ENCODE data around the gene TSPAN8.
"Not testable (repeated sequence)": the region's sequence is repeated elsewhere in the genome, so short reads cannot be mapped to it uniquely, and the experiment has no call there.

TSPAN8 gene

DNA sequence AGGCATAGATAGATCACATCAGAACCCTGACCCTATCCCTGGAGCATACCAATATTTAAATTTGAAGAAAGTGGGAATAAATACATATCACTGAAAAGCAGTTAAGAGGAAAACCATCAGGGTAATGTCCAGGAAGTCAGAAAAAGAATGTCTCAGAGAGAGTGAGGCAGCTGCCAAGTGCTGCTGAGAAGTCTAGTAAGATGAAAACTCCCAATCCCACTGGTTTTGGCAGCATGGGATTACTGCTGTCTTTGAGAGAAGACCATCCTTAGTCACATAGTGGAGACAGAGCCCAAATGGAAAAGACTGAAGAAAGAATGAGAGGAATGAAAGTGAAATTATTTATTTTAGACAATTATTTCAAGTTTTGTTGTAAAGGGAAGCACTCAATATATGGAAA lies 11.5 kb upstream of the TSPAN8 start:
- no peak overlapping the region for H3K4me3 ChIP-seq
- H3K36me3 ChIP-seq (ENCODE audit: insufficient read depth, low read length): no peaks in the 10 kb centered on the region
- TF ChIP-seq POLR2AphosphoS5 (IDR thresholded peaks at IDR 0.05; ENCODE audit: borderline replicate concordance, low read depth, low read length): no peak
- TF ChIP-seq FOXP2 (optimal IDR thresholded peaks at IDR 0.05; ENCODE audit: control extremely low read depth, extremely low read length, insufficient read depth): no peak
- TF ChIP-seq EZH2 (IDR thresholded peaks at IDR 0.05): no peak
- H3K9ac ChIP-seq (ENCODE audit: insufficient read length): no peak overlapping the region
- no peak overlapping the region for H3K27ac ChIP-seq
- no peaks in the 10 kb centered on the region for H3K9me3 ChIP-seq (ENCODE audit: low read depth, low read length)
- no peak for DNase-seq (ENCODE audit: low read depth, low spot score)

- no peaks in the 10 kb centered on the region for H3K9me3 ChIP-seq (ENCODE audit: low read depth, low read length)
These were observed 9.2 kb upstream of the TSPAN8 start for GRCh38 chr12:71166862-71167496.

GRCh38 chr12:71166280-71166679 lies 8.5 kb upstream of the TSPAN8 start:
- H3K27ac ChIP-seq: no peak overlapping the region
- H3K9ac ChIP-seq (ENCODE audit: insufficient read length): no peak overlapping the region
- TF ChIP-seq POLR2AphosphoS5 (IDR thresholded peaks at IDR 0.05; ENCODE audit: borderline replicate concordance, low read depth, low read length): no peak
- no peak overlapping the region for H3K4me3 ChIP-seq
- no peak for DNase-seq (ENCODE audit: low read depth, low spot score)
- no peaks in the 10 kb centered on the region for H3K9me3 ChIP-seq (ENCODE audit: low read depth, low read length)
- no peaks in the 10 kb centered on the region for H3K36me3 ChIP-seq (ENCODE audit: insufficient read depth, low read length)

More at GRCh38 chr12:71166862-71167496, 9.2 kb upstream of the TSPAN8 start:
- no peak overlapping the region for H3K27ac ChIP-seq
- no peak for DNase-seq (ENCODE audit: low read depth, low spot score)
- no peak for TF ChIP-seq POLR2AphosphoS5 (IDR thresholded peaks at IDR 0.05; ENCODE audit: borderline replicate concordance, low read depth, low read length)
- no peak for TF ChIP-seq EZH2 (IDR thresholded peaks at IDR 0.05)
- TF ChIP-seq FOXP2 (optimal IDR thresholded peaks at IDR 0.05; ENCODE audit: control extremely low read depth, extremely low read length, insufficient read depth): no peak
- no peak overlapping the region for H3K9ac ChIP-seq (ENCODE audit: insufficient read length)
- no peaks in the 10 kb centered on the region for H3K36me3 ChIP-seq (ENCODE audit: insufficient read depth, low read length)
- H3K4me3 ChIP-seq: no peak overlapping the region

GRCh38 chr12:71165780-71166179 lies 8.0 kb upstream of the TSPAN8 start:
- not testable (repeated sequence) for H3K9ac ChIP-seq (ENCODE audit: insufficient read length); H3K27ac ChIP-seq; H3K9me3 ChIP-seq (ENCODE audit: low read depth, low read length); H3K4me3 ChIP-seq; H3K36me3 ChIP-seq (ENCODE audit: insufficient read depth, low read length); DNase-seq (ENCODE audit: low read depth, low spot score)

DNA sequence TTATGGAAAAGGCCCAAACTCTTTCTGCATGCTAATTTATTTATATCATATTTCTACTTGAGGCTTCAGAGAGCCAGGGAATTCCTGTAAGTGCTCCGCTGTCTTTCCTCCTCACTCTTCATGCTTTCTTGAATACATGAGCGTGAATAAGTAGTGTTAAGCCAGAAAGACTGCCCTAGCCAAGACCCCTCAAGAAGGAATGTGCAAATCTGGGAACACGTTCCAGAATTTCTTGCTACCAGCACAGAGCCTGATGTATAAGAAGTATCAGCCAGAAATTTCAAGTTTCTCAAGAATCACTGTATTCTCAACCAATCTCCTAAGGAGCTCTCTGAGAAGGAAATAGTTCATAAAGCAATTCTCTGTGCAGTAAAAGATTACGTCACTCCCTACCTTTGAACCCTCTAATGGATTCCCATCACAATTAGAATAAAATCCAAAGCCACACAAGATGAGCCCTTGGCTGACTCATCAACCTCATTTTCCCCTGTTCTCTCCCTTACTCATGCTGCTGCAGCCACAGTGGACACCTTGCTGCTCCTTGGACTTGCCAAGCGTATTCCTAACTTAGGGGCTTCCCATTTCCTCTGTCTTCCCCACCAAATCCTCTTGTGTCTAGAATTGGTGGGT lies 6.9 kb upstream of the TSPAN8 start:
- no peak for DNase-seq (ENCODE audit: low read depth, low spot score)
- no peaks in the 10 kb centered on the region for H3K36me3 ChIP-seq (ENCODE audit: insufficient read depth, low read length)
- TF ChIP-seq POLR2AphosphoS5 (IDR thresholded peaks at IDR 0.05; ENCODE audit: borderline replicate concordance, low read depth, low read length) (no peak), EZH2 (IDR thresholded peaks at IDR 0.05) (no peak), FOXP2 (optimal IDR thresholded peaks at IDR 0.05; ENCODE audit: control extremely low read depth, extremely low read length, insufficient read depth) (no peak)
- no peaks in the 10 kb centered on the region for H3K9me3 ChIP-seq (ENCODE audit: low read depth, low read length)
- H3K27ac ChIP-seq: no peak overlapping the region
- no peak overlapping the region for H3K9ac ChIP-seq (ENCODE audit: insufficient read length)
- H3K4me3 ChIP-seq: no peak overlapping the region

- Histone ChIP-seq H3K27ac (no peak overlapping the region), H3K9me3 (ENCODE audit: low read depth, low read length) (no peaks in the 10 kb centered on the region), H3K36me3 (ENCODE audit: insufficient read depth, low read length) (no peaks in the 10 kb centered on the region), H3K9ac (ENCODE audit: insufficient read length) (no peak overlapping the region), H3K4me3 (no peak overlapping the region)
- TF ChIP-seq FOXP2 (optimal IDR thresholded peaks at IDR 0.05; ENCODE audit: control extremely low read depth, extremely low read length, insufficient read depth) (no peak), EZH2 (IDR thresholded peaks at IDR 0.05) (no peak), POLR2AphosphoS5 (IDR thresholded peaks at IDR 0.05; ENCODE audit: borderline replicate concordance, low read depth, low read length) (no peak)
- DNase-seq (ENCODE audit: low read depth, low spot score): no peak
These were observed 6.4 kb upstream of the TSPAN8 start for GRCh38 chr12:71164166-71164565.

DNA sequence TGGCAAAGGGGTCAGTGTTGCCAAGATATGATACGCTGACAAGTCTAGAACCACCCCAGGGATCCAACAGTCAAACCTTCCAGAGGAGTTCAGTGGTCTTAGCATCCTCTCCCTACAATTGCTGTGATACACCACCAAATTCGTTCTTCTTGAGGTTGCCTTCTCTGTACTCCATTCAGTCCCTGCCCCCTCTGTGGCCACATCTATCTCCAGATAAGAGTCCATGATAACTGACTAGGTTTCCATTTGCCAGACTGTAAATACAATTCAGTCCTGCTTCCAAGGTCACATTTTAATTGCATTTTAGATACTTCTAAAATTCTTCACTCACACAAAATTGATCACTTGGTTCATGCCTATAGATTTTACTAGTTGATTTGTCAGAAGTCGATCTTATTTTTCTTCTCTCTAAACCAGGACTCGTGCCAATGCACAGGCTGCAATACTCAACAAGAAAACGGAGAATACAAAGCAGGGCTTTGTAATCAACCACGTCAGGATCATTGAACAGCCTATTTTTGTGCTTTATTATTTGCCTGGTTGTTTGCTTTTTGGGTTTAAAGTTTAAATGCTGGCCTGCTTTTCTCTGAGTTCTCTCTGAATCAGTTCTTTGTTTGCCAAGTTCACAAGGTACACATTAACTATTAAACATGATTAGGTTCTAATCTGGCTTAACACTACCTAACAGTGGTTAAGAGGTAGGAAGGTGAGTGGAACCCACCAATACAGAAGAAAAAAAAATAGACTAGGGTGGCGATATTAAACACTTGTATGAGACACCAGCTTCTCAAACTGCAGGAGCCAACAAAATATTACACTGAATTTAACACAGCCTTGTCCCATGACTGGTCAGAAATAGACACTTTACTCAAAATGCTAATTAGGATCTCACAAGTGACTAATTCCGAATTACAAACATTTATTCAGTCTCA lies 5.3 kb upstream of the TSPAN8 start:
- Histone ChIP-seq H3K9ac (ENCODE audit: insufficient read length) (no peak overlapping the region), H3K4me3 (no peak overlapping the region), H3K27ac (no peak overlapping the region), H3K9me3 (ENCODE audit: low read depth, low read length) (no peaks in the 10 kb centered on the region), H3K36me3 (ENCODE audit: insufficient read depth, low read length) (no peaks in the 10 kb centered on the region)
- TF ChIP-seq FOXP2 (optimal IDR thresholded peaks at IDR 0.05; ENCODE audit: control extremely low read depth, extremely low read length, insufficient read depth) (no peak), EZH2 (IDR thresholded peaks at IDR 0.05) (no peak), POLR2AphosphoS5 (IDR thresholded peaks at IDR 0.05; ENCODE audit: borderline replicate concordance, low read depth, low read length) (no peak)
- no peak for DNase-seq (ENCODE audit: low read depth, low spot score)

GRCh38 chr12:71161591-71161990 lies 3.8 kb upstream of the TSPAN8 start:
- no peak overlapping the region for H3K27ac ChIP-seq
- H3K9ac ChIP-seq (ENCODE audit: insufficient read length): no peak overlapping the region
- H3K9me3 ChIP-seq (ENCODE audit: low read depth, low read length): no peaks in the 10 kb centered on the region
- TF ChIP-seq EZH2 (IDR thresholded peaks at IDR 0.05): no peak
- TF ChIP-seq FOXP2 (optimal IDR thresholded peaks at IDR 0.05; ENCODE audit: control extremely low read depth, extremely low read length, insufficient read depth): no peak
- TF ChIP-seq POLR2AphosphoS5 (IDR thresholded peaks at IDR 0.05; ENCODE audit: borderline replicate concordance, low read depth, low read length): no peak
- H3K36me3 ChIP-seq (ENCODE audit: insufficient read depth, low read length): no peaks in the 10 kb centered on the region
- H3K4me3 ChIP-seq: no peak overlapping the region
- no peak for DNase-seq (ENCODE audit: low read depth, low spot score)
